ENCODE data around the gene NOTO. TPM values are rescaled to one million over a fixed set of nuclear protein-coding genes. Genes with fewer than 3 reads are reported as not detected.

Gene NOTO
- total and polyA plus RNA-seq, 2 of the 8 experiments (the other 6 are each of a cell fraction or from before 2014, with no cell fraction given): 0.33 to 0.54 TPM

GRCh38 chr2:73174244-73174643 is 28.1 kb upstream of the NOTO start:
- peak overlapping the region; percentile 40; the same call in 1 of the 2 replicates for H2BK15ac ChIP-seq (ENCODE audit: low read length)
- WGBS, 2 experiments (ENCODE audit: extremely low coverage in 1 of 2, insufficient coverage in 1 of 2, insufficient read length in 1 of 2, insufficient replicate concordance in 2 of 2, low coverage in 1 of 2, low lambda C conversion rate in 2 of 2, missing lambda C conversion rate in 1 of 2): 88% methylated on average over 10 of the region's 10 CpGs; no CpG with 5 or more reads in 1 of the 2 experiments
- CTCF ChIA-PET (ENCODE audit: partially characterized antibody): interaction anchor here (0.9 to 6.5 kb wide), 8 partner anchors 10 to 280 kb away, joined by 3 to 92 read pairs (median 6); partner anchors contain the start of gene SMYD5
- no peak overlapping the region for H4K5ac ChIP-seq (ENCODE audit: insufficient read length, low read depth, low read length)
- H2BK12ac ChIP-seq (ENCODE audit: low read depth, low read length): peak overlapping the region; percentile 92; the same call in 1 of the 2 replicates
- peak overlapping the region; percentile 94 for H2AK5ac ChIP-seq (ENCODE audit: low read depth, low read length)
- no peak overlapping the region for H4K91ac ChIP-seq (replicated peaks; ENCODE audit: insufficient read length, low read length)
- peaks cover 2 to 23% (median 11%) of the 10 kb centered on the region in 4 experiments; a peak in 6 of 7 replicates for H3K4me1 ChIP-seq (replicated peaks in 1 of 4; ENCODE audit: control insufficient read depth in 3 of 4, insufficient read depth in 4 of 4, low read length in 3 of 4)
- no peaks in the 10 kb centered on the region for H3K9me3 ChIP-seq (ENCODE audit: insufficient read depth in 2 of 2, low read depth in 1 of 2, low read length in 1 of 2)
- no peak overlapping the region for H4K8ac ChIP-seq (ENCODE audit: extremely low read depth, insufficient read depth, low read length)
- no peak overlapping the region for H2BK120ac ChIP-seq (replicated peaks; ENCODE audit: low read depth, low read length)
- peaks cover 22 to 48% (median 45%) of the 10 kb centered on the region in 4 experiments for H3K27me3 ChIP-seq (replicated peaks in 1 of 4; ENCODE audit: control insufficient read depth in 3 of 4, extremely low read depth in 1 of 4, insufficient read depth in 3 of 4, low read length in 3 of 4)
- no peak overlapping the region for H3K23ac ChIP-seq (ENCODE audit: insufficient read length)
- H2BK5ac ChIP-seq (ENCODE audit: low read depth, low read length): no peak overlapping the region
- H3K9ac ChIP-seq (replicated peaks in 1 of 4; ENCODE audit: extremely low read depth in 1 of 4, low read depth in 3 of 4, low read length in 3 of 4): no peak overlapping the region
- H3K27ac ChIP-seq (ENCODE audit: low read depth, low read length): no peak overlapping the region
- DNase-seq (ENCODE audit: low read depth in 1 of 2, low spot score in 2 of 2) (no peak), FAIRE-seq (no peak)
- H4K20me1 ChIP-seq (replicated peaks in 1 of 2; ENCODE audit: control insufficient read depth in 1 of 2, insufficient read depth in 2 of 2, low read length in 2 of 2): peaks cover 4 to 6% of the 10 kb centered on the region in 2 experiments
- POLR2A ChIA-PET (ENCODE audit: partially characterized antibody): interaction anchor here (0.8 to 1.5 kb wide), 3 partner anchors 17 to 88 kb away, joined by 3 to 6 read pairs (median 4); no protein-coding TSS in a partner anchor
- no peak overlapping the region for H2AFZ ChIP-seq (ENCODE audit: low read length)
- H3K18ac ChIP-seq (ENCODE audit: extremely low read depth, low read length): no peak overlapping the region
- no peaks in the 10 kb centered on the region for H3K79me1 ChIP-seq (ENCODE audit: low read depth, low read length)
- peaks cover 23% of the 10 kb centered on the region; the same call in 1 of the 2 replicates for H3K23me2 ChIP-seq (ENCODE audit: low read depth, low read length)
- H3K56ac ChIP-seq (replicated peaks; ENCODE audit: insufficient read length, low read depth, low read length): no peak overlapping the region
- H3K14ac ChIP-seq (ENCODE audit: insufficient read length): no peak overlapping the region
- no peak overlapping the region for H3K4me3 ChIP-seq (ENCODE audit: extremely low read depth in 1 of 4, insufficient read depth in 2 of 4, low read depth in 3 of 4, low read length in 4 of 4)
- no peaks in the 10 kb centered on the region for H3K36me3 ChIP-seq (ENCODE audit: control insufficient read depth in 2 of 4, insufficient read depth in 4 of 4, low read length in 3 of 4)
- H3K4me2 ChIP-seq (ENCODE audit: insufficient read depth in 1 of 2, low read depth in 2 of 2, low read length in 2 of 2): no peak overlapping the region; a peak in 1 of 4 replicates
- H3K4ac ChIP-seq (replicated peaks; ENCODE audit: insufficient read length, low read depth, low read length): no peak overlapping the region
- H3K79me2 ChIP-seq (ENCODE audit: control insufficient read depth in 1 of 2, insufficient read depth in 2 of 2, low read length in 2 of 2): no peaks in the 10 kb centered on the region
- no peak overlapping the region for H2BK20ac ChIP-seq (ENCODE audit: low read length)
- TF ChIP-seq ATF2 (IDR thresholded peaks at IDR 0.05; ENCODE audit: low read length): no peak
- TF ChIP-seq ATF3 (IDR thresholded peaks at IDR 0.05; ENCODE audit: insufficient read depth, low read depth, low read length): no peak
- no peak for TF ChIP-seq TAF7 (optimal IDR thresholded peaks at IDR 0.05; ENCODE audit: borderline replicate concordance, low read depth, low read length)
- TF ChIP-seq GABPA (IDR thresholded peaks at IDR 0.05; ENCODE audit: borderline replicate concordance, insufficient read depth, low read length): no peak
- TF ChIP-seq CTBP2 (IDR thresholded peaks at IDR 0.05; ENCODE audit: borderline replicate concordance, insufficient read depth, insufficient read length, low read length): no peak
- TF ChIP-seq E2F6 (IDR thresholded peaks at IDR 0.05): no peak
- no peak for TF ChIP-seq JUND (IDR thresholded peaks at IDR 0.05; ENCODE audit: low read length)
- TF ChIP-seq POU5F1 (IDR thresholded peaks at IDR 0.05; ENCODE audit: low read depth, low read length): no peak
- no peak for TF ChIP-seq CHD1 (IDR thresholded peaks at IDR 0.05; ENCODE audit: low read depth, low read length)
- TF ChIP-seq RFX5 (IDR thresholded peaks at IDR 0.05; ENCODE audit: borderline replicate concordance, low read depth, low read length): no peak

Measured in H1 (cell line).